Measurements from ENCODE around the gene HELLS. TPM values are rescaled to one million over a fixed set of nuclear protein-coding genes. Genes with fewer than 3 reads are reported as not detected.

The HELLS gene
- total RNA-seq, 1 donor: 139 TPM

DNA sequence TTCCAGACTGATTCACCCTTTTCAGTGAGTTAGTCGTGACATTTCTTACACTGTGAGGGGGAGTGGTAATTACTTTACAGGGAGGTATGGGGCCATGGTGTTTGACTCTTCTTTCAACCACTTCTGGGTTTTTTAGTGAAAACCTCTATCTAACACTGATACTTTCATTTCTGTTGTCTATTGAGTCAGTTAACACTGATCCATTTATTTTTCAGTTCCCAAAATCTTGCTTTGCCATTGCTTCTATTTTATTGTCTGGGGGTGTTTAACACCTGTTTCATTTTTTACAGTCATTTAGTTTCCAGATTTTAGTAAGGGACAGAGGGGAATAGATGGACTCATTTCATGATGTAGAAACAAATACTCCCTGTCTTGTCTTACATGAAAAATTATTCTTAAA, 61.5 kb downstream of the HELLS start:
- H3K4me3 ChIP-seq (ENCODE audit: low read depth, low read length): no peak overlapping the region
- no peak for DNase-seq (ENCODE audit: low read depth)
- TF ChIP-seq, protein P1, sequence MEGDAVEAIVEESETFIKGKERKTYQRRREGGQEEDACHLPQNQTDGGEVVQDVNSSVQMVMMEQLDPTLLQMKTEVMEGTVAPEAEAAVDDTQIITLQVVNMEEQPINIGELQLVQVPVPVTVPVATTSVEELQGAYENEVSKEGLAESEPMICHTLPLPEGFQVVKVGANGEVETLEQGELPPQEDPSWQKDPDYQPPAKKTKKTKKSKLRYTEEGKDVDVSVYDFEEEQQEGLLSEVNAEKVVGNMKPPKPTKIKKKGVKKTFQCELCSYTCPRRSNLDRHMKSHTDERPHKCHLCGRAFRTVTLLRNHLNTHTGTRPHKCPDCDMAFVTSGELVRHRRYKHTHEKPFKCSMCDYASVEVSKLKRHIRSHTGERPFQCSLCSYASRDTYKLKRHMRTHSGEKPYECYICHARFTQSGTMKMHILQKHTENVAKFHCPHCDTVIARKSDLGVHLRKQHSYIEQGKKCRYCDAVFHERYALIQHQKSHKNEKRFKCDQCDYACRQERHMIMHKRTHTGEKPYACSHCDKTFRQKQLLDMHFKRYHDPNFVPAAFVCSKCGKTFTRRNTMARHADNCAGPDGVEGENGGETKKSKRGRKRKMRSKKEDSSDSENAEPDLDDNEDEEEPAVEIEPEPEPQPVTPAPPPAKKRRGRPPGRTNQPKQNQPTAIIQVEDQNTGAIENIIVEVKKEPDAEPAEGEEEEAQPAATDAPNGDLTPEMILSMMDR (IDR thresholded peaks at IDR 0.05; ENCODE audit: insufficient read depth, low read length): no peak

DNA sequence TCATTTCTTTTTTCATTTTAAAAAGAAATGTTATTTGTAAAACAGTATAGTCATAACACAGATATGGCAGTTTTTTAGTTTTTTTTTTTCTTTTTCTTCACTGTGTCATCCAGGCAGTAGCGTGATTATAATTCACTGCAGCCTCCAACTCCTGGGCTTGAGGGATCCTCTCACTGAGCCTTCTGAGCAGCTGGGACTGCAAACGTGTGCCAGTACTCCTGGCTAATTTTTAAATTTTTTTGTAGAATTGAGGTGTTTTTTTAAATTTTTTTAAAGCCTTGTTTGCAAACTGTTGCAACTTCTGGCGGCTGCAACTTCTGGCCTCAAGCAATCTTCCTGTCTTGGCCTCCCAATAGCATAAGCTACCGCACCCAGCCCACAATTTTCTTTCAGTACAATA, 63.0 kb downstream of the HELLS start:
- TF ChIP-seq, protein P1 (IDR thresholded peaks at IDR 0.05; ENCODE audit: insufficient read depth, low read length): no peak
- peak; percentile 3 for DNase-seq (ENCODE audit: low read depth)

DNA sequence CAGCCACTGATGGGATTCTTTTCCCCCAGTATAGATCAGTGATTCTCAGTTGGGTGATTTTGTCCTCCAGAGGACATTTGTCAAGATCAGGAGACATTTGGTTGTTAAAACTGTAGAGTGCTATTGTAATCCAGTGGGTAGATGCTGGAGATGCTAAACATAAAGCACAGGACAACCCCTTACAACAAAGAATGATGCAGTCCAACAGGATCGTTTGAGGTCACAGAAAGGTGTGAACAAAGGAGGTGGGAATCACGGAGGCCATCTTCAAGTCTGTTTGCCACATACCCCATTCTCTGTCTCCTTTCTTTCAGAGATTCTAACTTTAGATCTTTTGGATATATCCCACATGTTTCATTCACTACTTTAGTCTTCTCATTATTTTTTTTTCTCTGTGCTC, 69.0 kb downstream of the HELLS start:
- TF ChIP-seq, protein P1 (IDR thresholded peaks at IDR 0.05; ENCODE audit: insufficient read depth, low read length): no peak
- no peak for DNase-seq (ENCODE audit: low read depth)
- no peak overlapping the region for H3K4me3 ChIP-seq (ENCODE audit: low read depth, low read length)

More for the DNA sequence above, 63.0 kb downstream of the HELLS start:
- no peak overlapping the region for H3K4me3 ChIP-seq (ENCODE audit: low read depth, low read length)

DNA sequence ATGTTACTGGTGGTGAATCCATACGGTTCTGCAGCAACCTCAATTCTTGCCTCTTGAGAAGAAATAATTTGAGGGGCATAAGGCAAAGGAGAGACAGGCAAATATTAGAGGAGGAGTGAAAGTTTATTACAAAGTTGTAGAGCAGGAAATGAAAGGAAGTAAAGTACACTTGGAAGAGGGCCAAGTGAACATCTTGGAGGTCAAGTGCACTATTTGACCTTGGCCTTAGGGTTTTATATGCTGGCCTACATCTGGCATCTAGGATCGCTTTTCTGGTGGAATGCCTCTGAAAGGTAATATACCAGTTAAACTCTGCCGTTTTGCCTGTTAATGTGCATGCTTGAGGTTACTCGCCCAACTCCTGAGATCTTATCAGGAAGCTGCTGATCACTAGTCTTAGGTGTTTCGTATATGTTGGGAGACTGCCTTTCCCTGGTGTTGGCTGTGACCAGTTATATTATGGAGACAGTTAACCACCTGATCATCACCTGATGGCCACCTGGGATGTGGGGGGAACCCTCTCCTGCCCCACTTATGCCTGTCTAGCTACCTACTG, 71.9 kb downstream of the HELLS start:
- TF ChIP-seq, protein P1 (IDR thresholded peaks at IDR 0.05; ENCODE audit: insufficient read depth, low read length): no peak
- no peak overlapping the region for H3K4me3 ChIP-seq (ENCODE audit: low read depth, low read length)
- DNase-seq (ENCODE audit: low read depth): no peak

DNA sequence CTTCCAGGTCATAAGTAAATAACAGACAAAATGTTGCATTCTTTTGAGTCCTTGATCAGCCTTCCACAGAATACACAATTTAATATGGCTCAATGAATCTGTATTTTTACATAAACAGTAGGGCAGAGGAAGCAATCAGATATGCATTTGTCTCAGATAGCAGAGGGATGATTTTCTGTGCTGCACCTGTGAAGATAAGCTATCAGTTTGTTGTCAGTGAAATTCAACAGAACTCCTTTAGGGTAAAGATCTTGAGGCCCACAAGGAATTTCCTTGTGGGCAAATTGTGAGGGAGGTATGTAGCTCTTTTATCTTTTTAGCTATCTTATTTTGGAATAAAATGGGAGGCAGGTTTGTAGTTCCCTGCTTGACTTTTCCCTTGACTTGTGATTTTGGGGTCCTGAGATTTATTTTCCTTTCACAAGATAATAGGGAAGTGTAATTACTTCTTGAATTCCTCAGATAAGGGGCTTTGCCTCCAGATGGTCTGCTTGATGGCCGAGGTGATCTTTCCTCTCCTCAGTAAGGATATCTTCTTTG, 77.1 kb downstream of the HELLS start:
- TF ChIP-seq, protein P1 (IDR thresholded peaks at IDR 0.05; ENCODE audit: insufficient read depth, low read length): no peak
- no peak overlapping the region for H3K4me3 ChIP-seq (ENCODE audit: low read depth, low read length)
- DNase-seq (ENCODE audit: low read depth): no peak

DNA sequence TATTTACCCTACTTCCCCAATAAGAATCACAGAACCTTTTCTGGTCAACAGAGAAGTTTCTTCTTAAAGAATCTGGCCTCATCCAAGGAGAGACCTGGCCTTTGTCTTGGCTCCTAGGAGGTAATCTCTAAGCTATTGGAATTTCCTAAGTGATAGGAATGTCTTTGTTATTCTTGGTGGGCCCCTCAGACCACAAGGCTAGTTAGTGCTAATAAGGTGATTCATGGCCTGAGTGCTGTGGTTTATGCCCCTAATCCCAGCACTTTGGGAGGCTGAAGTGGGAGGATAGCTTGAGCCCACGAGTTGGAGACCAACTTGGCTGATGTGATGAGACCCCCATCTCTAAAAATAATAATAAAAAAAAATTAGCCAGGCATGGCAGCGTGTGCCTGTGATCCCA, 78.0 kb downstream of the HELLS start:
- TF ChIP-seq, protein P1 (IDR thresholded peaks at IDR 0.05; ENCODE audit: insufficient read depth, low read length): no peak
- H3K4me3 ChIP-seq (ENCODE audit: low read depth, low read length): no peak overlapping the region
- DNase-seq (ENCODE audit: low read depth): peak; percentile 31

DNA sequence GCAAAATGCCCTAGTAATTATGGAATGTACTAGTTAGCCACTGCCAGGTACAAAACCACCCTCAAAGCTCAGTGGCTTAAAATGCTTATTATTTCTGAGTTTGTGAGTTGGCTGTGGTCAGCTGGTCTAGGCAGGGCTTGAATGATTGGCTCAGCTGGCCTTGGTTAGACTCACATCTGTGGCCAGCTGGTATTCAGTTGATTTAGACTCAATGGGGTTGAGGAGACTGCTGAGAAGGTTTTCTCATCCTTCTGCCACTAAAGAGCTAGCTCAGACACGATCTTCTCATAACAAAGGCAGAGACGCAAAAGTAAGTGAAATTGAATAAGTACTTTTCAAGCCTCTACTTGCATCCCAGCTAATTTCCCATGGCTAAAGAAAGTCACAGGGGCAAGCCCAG, 80.9 kb downstream of the HELLS start:
- DNase-seq (ENCODE audit: low read depth): no peak
- no peak overlapping the region for H3K4me3 ChIP-seq (ENCODE audit: low read depth, low read length)
- TF ChIP-seq, protein P1 (IDR thresholded peaks at IDR 0.05; ENCODE audit: insufficient read depth, low read length): no peak
